ENCODE measurements around the gene ZNRF2. TPM values are rescaled to one million over a fixed set of nuclear protein-coding genes. Genes with fewer than 3 reads are reported as not detected.

ZNRF2 gene
- total RNA-seq, 1 donor from 2014 or later: 37.7 TPM

DNA sequence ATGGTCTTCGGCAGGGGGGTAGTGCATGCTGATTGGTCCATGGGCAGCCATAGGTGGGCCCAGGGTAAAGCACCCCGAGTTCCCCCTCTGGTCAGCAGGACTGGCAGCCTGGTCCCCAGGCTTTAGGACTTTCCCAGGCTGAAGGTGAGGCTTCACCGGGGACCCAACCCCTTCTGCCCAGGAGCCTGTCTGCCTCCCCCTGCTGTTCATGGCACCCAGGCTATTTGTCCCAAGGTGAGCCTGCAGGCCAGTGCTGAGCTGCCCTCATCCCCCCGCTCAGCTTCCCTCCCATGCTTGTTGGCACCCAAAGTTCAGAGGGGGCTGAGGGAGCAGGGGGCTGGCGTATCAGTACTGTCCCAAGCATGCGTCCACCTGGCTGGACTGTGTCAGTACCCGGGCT, 38.5 kb upstream of the ZNRF2 start:
- Histone ChIP-seq H3F3A (ENCODE audit: low read depth) (no peaks in the 10 kb centered on the region), H3K36me3 (no peaks in the 10 kb centered on the region), H2AFZ (replicated peaks) (no peak overlapping the region), H3K4me3 (no peak overlapping the region), H4K20me1 (ENCODE audit: low read depth) (no peaks in the 10 kb centered on the region), H3K9ac (no peak overlapping the region), H3K4me2 (no peak overlapping the region), H3K4me1 (peaks cover 13% of the 10 kb centered on the region), H3K9me3 (ENCODE audit: low read depth) (no peaks in the 10 kb centered on the region), H3K27ac (no peak overlapping the region), H3K27me3 (no peaks in the 10 kb centered on the region), H3K79me2 (ENCODE audit: low read depth) (no peaks in the 10 kb centered on the region)
- H3K27ac Mint-ChIP-seq: no peak overlapping the region
- H3K4me3 Mint-ChIP-seq: no peak overlapping the region
- H3K9me3 Mint-ChIP-seq: no peaks in the 10 kb centered on the region
- no peak for DNase-seq (ENCODE audit: low spot score)
- peaks cover 15% of the 10 kb centered on the region for H3K4me1 Mint-ChIP-seq
- TF ChIP-seq, protein P1, sequence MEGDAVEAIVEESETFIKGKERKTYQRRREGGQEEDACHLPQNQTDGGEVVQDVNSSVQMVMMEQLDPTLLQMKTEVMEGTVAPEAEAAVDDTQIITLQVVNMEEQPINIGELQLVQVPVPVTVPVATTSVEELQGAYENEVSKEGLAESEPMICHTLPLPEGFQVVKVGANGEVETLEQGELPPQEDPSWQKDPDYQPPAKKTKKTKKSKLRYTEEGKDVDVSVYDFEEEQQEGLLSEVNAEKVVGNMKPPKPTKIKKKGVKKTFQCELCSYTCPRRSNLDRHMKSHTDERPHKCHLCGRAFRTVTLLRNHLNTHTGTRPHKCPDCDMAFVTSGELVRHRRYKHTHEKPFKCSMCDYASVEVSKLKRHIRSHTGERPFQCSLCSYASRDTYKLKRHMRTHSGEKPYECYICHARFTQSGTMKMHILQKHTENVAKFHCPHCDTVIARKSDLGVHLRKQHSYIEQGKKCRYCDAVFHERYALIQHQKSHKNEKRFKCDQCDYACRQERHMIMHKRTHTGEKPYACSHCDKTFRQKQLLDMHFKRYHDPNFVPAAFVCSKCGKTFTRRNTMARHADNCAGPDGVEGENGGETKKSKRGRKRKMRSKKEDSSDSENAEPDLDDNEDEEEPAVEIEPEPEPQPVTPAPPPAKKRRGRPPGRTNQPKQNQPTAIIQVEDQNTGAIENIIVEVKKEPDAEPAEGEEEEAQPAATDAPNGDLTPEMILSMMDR (IDR thresholded peaks at IDR 0.05): no peak
- TF ChIP-seq EZH2phosphoT487 (IDR thresholded peaks at IDR 0.05): no peak
- H3K36me3 Mint-ChIP-seq: no peaks in the 10 kb centered on the region
- peaks cover 3% of the 10 kb centered on the region for H3K27me3 Mint-ChIP-seq (ENCODE audit: insufficient read depth, low read depth)

DNA sequence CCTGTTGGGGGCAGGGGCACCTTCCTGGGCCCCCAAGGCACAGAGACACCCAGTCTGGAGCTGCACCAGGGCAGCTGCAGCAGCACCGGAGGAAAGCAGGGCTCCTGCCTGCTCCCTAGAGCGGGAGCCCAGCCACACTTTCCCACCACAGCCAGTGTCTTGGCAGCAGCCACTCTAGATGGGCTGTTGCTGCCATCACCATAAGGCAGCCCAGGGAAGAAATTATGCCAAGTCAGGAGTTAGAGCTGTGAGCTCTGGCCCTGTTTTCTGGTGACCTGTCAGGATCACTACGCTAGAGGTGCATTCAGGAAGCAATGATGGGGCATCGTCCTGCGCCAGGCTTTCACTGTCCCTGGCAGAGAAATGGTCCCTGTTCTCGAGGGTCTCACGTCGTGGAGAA, 38.0 kb upstream of the ZNRF2 start:
- no peak overlapping the region for H3K9ac ChIP-seq
- Mint-ChIP-seq H3K27me3 (ENCODE audit: insufficient read depth, low read depth) (peaks cover 3% of the 10 kb centered on the region), H3K27ac (no peak overlapping the region), H3K4me1 (peaks cover 15% of the 10 kb centered on the region), H3K36me3 (no peaks in the 10 kb centered on the region), H3K9me3 (no peaks in the 10 kb centered on the region), H3K4me3 (no peak overlapping the region)
- no peaks in the 10 kb centered on the region for H3K27me3 ChIP-seq
- H3K4me2 ChIP-seq: no peak overlapping the region
- no peaks in the 10 kb centered on the region for H3K79me2 ChIP-seq (ENCODE audit: low read depth)
- no peaks in the 10 kb centered on the region for H3K36me3 ChIP-seq
- no peak for DNase-seq (ENCODE audit: low spot score)
- H3F3A ChIP-seq (ENCODE audit: low read depth): no peaks in the 10 kb centered on the region
- H3K4me3 ChIP-seq: no peak overlapping the region
- no peak overlapping the region for H2AFZ ChIP-seq (replicated peaks)
- no peak overlapping the region for H3K27ac ChIP-seq
- TF ChIP-seq, protein P1 (IDR thresholded peaks at IDR 0.05): no peak
- TF ChIP-seq EZH2 (IDR thresholded peaks at IDR 0.05) (no peak), EZH2phosphoT487 (IDR thresholded peaks at IDR 0.05) (no peak)
- H4K20me1 ChIP-seq (ENCODE audit: low read depth): no peaks in the 10 kb centered on the region
- H3K4me1 ChIP-seq: peaks cover 13% of the 10 kb centered on the region
- H3K9me3 ChIP-seq (ENCODE audit: low read depth): no peaks in the 10 kb centered on the region

DNA sequence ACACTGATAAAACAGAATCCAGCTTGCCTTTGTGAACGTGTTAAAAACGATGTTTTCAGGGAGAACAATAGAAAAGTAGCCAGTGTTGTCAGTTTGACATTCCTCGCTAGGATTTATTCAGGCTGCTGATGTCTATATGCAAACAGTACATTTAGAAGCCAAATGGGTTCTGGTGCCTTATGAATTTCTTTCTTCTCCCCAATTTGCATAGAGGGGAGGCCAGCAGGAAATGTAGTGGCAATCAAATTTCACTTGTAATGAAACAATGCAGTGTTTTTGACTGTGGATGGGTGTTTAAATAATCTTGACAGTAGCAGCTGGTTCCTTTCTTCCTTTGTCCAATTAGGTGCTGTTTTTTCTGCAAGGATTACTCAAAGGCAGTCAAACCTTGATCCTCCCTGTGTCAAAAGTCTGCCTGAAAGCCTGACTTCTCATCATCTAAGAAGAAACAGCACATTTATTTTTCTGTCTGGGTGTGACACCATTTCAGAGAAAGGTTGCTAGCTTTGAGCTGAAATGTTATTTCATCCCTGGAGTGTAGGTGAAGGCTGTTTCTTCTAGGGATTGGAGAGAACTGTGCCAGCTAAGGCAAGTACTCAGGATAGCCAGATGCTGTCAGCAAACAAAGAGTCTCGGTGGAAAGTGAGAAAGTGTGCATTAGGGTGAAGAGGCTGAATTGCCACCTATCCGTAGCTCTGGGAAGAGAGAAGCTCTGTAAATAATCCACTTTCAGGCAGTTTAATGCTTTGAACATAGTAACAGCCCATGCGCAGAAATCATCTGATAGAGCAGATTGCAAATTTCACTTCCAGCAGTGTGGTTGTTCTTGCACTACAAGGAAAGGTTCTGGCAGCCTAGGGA, 36.6 kb upstream of the ZNRF2 start:
- Histone ChIP-seq H3K4me2 (peak overlapping the region; percentile 57), H3K9ac (no peak overlapping the region), H3K27ac (no peak overlapping the region), H3F3A (ENCODE audit: low read depth) (no peaks in the 10 kb centered on the region), H3K27me3 (no peaks in the 10 kb centered on the region), H3K9me3 (ENCODE audit: low read depth) (no peaks in the 10 kb centered on the region), H3K79me2 (ENCODE audit: low read depth) (no peaks in the 10 kb centered on the region), H3K4me3 (no peak overlapping the region), H4K20me1 (ENCODE audit: low read depth) (no peaks in the 10 kb centered on the region), H2AFZ (replicated peaks) (peak overlapping the region; percentile 55), H3K4me1 (peaks cover 13% of the 10 kb centered on the region), H3K36me3 (no peaks in the 10 kb centered on the region)
- Mint-ChIP-seq H3K27me3 (ENCODE audit: insufficient read depth, low read depth) (peaks cover 3% of the 10 kb centered on the region), H3K4me3 (no peak overlapping the region), H3K36me3 (no peaks in the 10 kb centered on the region), H3K9me3 (no peaks in the 10 kb centered on the region), H3K27ac (peak overlapping the region; percentile 13), H3K4me1 (peaks cover 15% of the 10 kb centered on the region)
- DNase-seq (ENCODE audit: low spot score): peak; percentile 24
- TF ChIP-seq, protein P1 (IDR thresholded peaks at IDR 0.05): no peak
- TF ChIP-seq EZH2 (IDR thresholded peaks at IDR 0.05) (no peak), EZH2phosphoT487 (IDR thresholded peaks at IDR 0.05) (no peak)

All from neural progenitor cell (in vitro differentiated cells).